Ovary (tissue), 9 donors: Measurements from ENCODE around the gene S100A6. TPM values are rescaled to one million over a fixed set of nuclear protein-coding genes. Genes with fewer than 3 reads are reported as not detected.

Source experiments
- DNase-seq, 5 donors: peaks; one replicate each; pipeline ENCODE4 v3.0.0-alpha.2; 2019 to 2020
- H3K27ac ChIP-seq, 2 donors: fragments of 200-600 bp; one replicate each; pipeline versions ENCODE4 v1.5.1 to v1.8.0; 2019 to 2022
- H3K27me3 ChIP-seq: fragments of 200-600 bp; one replicate; pipeline ENCODE4 v1.8.0; 2022
- H3K36me3 ChIP-seq: fragments of 200-600 bp; sonication (generic); one replicate; pipeline ENCODE4 v1.5.1; 2019
- H3K4me1 ChIP-seq: one replicate; pipeline ENCODE4 v1.8.1; 2013; ENCODE audit warnings: mild to moderate bottlenecking, moderate library complexity; ENCODE audit not compliant: insufficient read depth
- H3K4me3 ChIP-seq: fragments of 200-600 bp; sonication (generic); one replicate; pipeline ENCODE4 v1.5.1; 2017
- H3K9me3 ChIP-seq, 2 donors: fragments of 200-600 bp in 1 of 2; sonication (generic) in 1 of 2; one replicate each; pipeline versions ENCODE4 v1.5.1 to v1.8.1; 2013 to 2019; ENCODE audit warnings: mild to moderate bottlenecking in 1 of 2, moderate library complexity in 1 of 2
- EP300 ChIP-seq: sonication (generic); formaldehyde crosslinking; IDR thresholded peaks from one replicate; pipeline ENCODE4 v1.6.1; 2017; ENCODE audit warnings: antibody characterized with exemption
- POLR2A ChIP-seq: fragments of 450-650 bp; IDR thresholded peaks from one replicate; pipeline ENCODE4 v1.6.1; 2017; ENCODE audit warnings: antibody characterized with exemption, mild to moderate bottlenecking, moderate library complexity
- WGBS, 3 donors: extraction: QIAGEN DNeasy Blood & Tissue Kit in 1 of 3; methylation state at CpG; one replicate each; pipeline versions ENCODE4 v1.1.5 to v1.1.7; 2013 to 2017; 5-methylcytosine and 5-hydroxymethylcytosine counted together
- intact Hi-C, 4 donors: fragments of 100-400 bp; cut with DNase I; formaldehyde crosslinking; loops; one replicate each; pipeline versions ENCODE4 v1.11.0 to v1.15.1; 2022 to 2023
- polyA plus RNA-seq, 2 donors: library from polyadenylated mRNA; stranded (reverse); fragments of 200-250 nt in 1 of 2; fragments of 350-450 nt in 1 of 2; fragmentation: Illumina TruSeq in 1 of 2; extraction: RNeasy Lipid Tissue Mini Kit (QIAGEN cat#74804) in 1 of 2; gene quantifications; one replicate each; pipeline ENCODE4 v1.2.3, GENCODE V29; 2013 to 2014
- total RNA-seq, 7 donors: library from RNA; depleted of rRNA in 2 of 7; stranded (reverse); fragments of >200 nt in 2 of 7; fragmentation: NEBNext Ultra II Directional in 3 of 7; extraction: Animal tissue kit (Norgen Biotek cat#: 25700) in 3 of 7; gene quantifications; one replicate each; pipeline versions ENCODE4 v1.1.0 to v1.2.4, GENCODE V29; 2016 to 2023
- TF ChIP-seq, protein P1 (sequence below), 3 donors: fragments of 450-650 bp in 2 of 3; fragments of 200-600 bp in 1 of 3; IDR thresholded peaks; one replicate each; pipeline versions ENCODE4 v1.5.1 to v1.8.0; 2016 to 2022; ENCODE audit warnings: antibody characterized with exemption in 3 of 3, mild to moderate bottlenecking in 1 of 3
- donor health status: DM: no; HTN: no; CAD: no; lungs with moderate emphysema.
- donor health status: DM: no; HTN: no; CAD: no.
- donor health status: Bipolar disorder and iron deficiency.
- donor health status: DM: yes; HTN: yes; CAD: no.
- donor health status: DM: no; HTN: no; CAD: no.
- donor health status: DM: yes; HTN: yes; CAD: no.

Gene S100A6
- total and polyA plus RNA-seq, 9 donors: 170 to 764 (median 460) TPM

DNA sequence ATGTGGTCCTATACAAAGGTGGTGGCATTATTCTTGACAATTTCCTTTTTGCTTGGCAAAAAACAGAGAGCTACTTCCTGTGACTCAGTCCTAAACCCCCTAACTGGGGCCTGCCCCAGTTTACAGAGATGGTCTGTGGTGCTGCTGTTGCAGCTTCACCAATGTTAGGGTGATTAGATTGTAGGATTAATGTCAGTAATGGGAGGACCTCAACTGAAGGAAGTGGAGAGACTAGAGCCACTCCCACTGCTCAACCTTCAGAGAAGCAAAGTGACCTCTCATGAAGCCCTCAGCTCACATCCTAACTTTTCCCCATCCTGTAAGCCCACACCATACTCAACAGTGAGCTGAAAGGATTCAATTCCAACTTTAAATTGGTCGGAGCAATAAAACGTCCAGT lies 3.6 kb downstream of the S100A6 start:
- Histone ChIP-seq H3K4me1 (peaks cover 18% of the 10 kb centered on the region), H3K27me3 (no peaks in the 10 kb centered on the region), H3K36me3 (no peaks in the 10 kb centered on the region), H3K4me3 (no peak overlapping the region), H3K27ac (peak overlapping the region in 1 of 2 donors; percentile 97), H3K9me3 (no peaks in the 10 kb centered on the region)
- no peak for TF ChIP-seq POLR2A
- TF ChIP-seq, protein P1, sequence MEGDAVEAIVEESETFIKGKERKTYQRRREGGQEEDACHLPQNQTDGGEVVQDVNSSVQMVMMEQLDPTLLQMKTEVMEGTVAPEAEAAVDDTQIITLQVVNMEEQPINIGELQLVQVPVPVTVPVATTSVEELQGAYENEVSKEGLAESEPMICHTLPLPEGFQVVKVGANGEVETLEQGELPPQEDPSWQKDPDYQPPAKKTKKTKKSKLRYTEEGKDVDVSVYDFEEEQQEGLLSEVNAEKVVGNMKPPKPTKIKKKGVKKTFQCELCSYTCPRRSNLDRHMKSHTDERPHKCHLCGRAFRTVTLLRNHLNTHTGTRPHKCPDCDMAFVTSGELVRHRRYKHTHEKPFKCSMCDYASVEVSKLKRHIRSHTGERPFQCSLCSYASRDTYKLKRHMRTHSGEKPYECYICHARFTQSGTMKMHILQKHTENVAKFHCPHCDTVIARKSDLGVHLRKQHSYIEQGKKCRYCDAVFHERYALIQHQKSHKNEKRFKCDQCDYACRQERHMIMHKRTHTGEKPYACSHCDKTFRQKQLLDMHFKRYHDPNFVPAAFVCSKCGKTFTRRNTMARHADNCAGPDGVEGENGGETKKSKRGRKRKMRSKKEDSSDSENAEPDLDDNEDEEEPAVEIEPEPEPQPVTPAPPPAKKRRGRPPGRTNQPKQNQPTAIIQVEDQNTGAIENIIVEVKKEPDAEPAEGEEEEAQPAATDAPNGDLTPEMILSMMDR (IDR thresholded peaks at IDR 0.05): no peak
- TF ChIP-seq EP300: no peak
- WGBS, 3 donors: 68 to 78% (median 77%) methylated on average over 2 of the region's 2 CpGs
- intact Hi-C loops: loop anchor here in 2 of 4 donors (2.0 to 5.0 kb wide), 3 partner anchors 35 to 135 kb away; no protein-coding TSS in a partner anchor
- no peak for DNase-seq

DNA sequence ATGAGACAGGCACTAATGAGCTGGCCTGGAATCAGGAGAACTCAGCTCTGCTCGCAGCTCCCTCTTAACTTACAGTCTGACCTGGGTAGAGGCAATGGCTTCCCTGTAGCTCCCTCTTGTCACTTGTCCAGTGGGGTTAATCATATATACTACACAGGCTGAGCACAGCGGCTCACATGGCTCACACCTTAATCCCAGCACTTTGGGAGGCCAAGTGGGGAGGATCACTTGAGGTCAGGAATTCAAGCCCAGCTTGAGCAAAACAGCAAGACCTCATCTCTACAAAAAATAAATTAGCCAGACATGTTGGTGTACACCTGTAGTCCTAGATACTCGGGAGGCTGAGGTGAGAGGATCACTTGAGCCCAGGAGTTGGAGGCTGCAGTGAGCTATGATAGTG lies 4.2 kb downstream of the S100A6 start:
- H3K9me3 ChIP-seq: no peaks in the 10 kb centered on the region
- 88 to 93% (median 89%) methylated on average over 3 of the region's 3 CpGs for WGBS, 3 donors
- no peaks in the 10 kb centered on the region for H3K27me3 ChIP-seq
- H3K4me1 ChIP-seq: peaks cover 18% of the 10 kb centered on the region
- no peaks in the 10 kb centered on the region for H3K36me3 ChIP-seq
- intact Hi-C loops: loop anchor here in 2 of 4 donors (2.0 to 5.0 kb wide), 3 partner anchors 35 to 136 kb away; no protein-coding TSS in a partner anchor
- TF ChIP-seq POLR2A: no peak
- TF ChIP-seq, protein P1 (IDR thresholded peaks at IDR 0.05): no peak
- TF ChIP-seq EP300: no peak
- H3K27ac ChIP-seq: no peak overlapping the region
- peak in 1 of 5 donors; percentile 8 for DNase-seq
- H3K4me3 ChIP-seq: no peak overlapping the region

DNA sequence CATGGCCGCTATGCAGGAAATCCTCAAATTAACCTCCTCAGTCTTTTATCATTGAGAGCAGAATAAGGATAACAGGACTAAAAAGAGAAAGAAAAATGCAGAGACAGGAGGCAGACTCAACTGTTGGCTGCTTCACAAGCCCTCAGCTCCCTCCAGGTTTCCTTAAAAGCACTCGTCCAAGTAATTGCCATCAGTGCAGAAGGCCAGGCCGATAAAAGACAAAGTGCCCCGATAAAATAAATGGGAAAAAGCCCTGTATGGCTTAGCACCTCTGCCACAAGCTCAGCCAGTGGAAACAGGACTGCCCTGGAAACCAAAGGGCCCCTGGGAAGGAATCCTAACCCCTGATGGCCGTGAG lies 8.1 kb downstream of the S100A6 start:
- Histone ChIP-seq H3K4me1 (peaks cover 11% of the 10 kb centered on the region), H3K9me3 (no peaks in the 10 kb centered on the region), H3K27ac (no peak overlapping the region), H3K27me3 (no peaks in the 10 kb centered on the region), H3K4me3 (no peak overlapping the region), H3K36me3 (no peaks in the 10 kb centered on the region)
- WGBS, 3 donors: 84 to 91% (median 89%) methylated on average over 5 of the region's 5 CpGs
- TF ChIP-seq, protein P1 (IDR thresholded peaks at IDR 0.05): no peak
- TF ChIP-seq EP300: no peak
- no peak for TF ChIP-seq POLR2A
- DNase-seq: peak in 2 of 5 donors; percentile 1 to 3
- intact Hi-C loops: no loop called here

DNA sequence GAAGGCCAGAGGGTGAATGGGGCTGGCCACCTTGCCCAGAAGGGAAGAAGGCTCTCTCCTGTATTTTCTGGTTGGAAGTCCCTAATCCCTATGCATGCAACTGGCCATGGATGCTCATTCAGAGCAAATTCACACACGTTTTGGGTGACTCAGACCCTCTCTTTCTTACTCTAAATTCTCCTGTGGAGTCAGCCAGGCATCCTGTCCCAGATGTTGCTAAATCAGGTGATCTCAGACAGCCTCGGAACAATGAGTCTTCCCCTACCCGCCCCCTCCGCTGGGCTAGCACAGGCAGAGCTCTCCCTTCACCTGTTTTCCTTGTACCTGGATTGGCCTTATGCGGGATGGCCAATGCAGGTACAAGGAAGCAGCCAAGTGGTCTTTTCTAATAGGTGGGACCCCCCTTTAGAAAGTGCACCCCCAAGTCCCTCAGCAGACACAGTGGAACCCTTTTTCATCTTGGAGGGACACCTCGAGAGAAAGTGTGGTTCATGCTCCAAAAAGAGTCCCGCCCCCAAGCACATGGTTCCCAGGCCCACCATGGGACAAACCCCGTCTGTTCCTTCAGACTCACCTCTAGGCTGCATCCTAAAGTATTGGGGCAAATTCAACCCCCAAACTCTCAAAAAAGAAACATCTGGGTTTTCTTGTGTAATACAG lies 8.6 kb downstream of the S100A6 start:
- WGBS, 3 donors: 90 to 92% (median 91%) methylated on average over 8 of the region's 8 CpGs
- Histone ChIP-seq H3K27me3 (no peaks in the 10 kb centered on the region), H3K9me3 (no peaks in the 10 kb centered on the region), H3K4me3 (no peak overlapping the region), H3K27ac (peak overlapping the region in 1 of 2 donors; percentile 37), H3K4me1 (peaks cover 11% of the 10 kb centered on the region), H3K36me3 (no peaks in the 10 kb centered on the region)
- TF ChIP-seq, protein P1 (IDR thresholded peaks at IDR 0.05): no peak
- intact Hi-C loops: no loop called here
- peak in 2 of 5 donors; percentile 8 to 20 for DNase-seq
